HG02840 (cell line): Measurements from ENCODE around the gene GARIN5A.
"Not testable (repeated sequence)": the region's sequence is repeated elsewhere in the genome, so short reads cannot be mapped to it uniquely, and the experiment has no call there.

Source experiments
- ATAC-seq: cut with Tn5 transposase; IDR thresholded peaks from one replicate; pipeline ENCODE4 v1.9.1; 2021; ENCODE audit warnings: mild to moderate bottlenecking, moderate library complexity, moderate number of reproducible peaks; ENCODE audit not compliant: unreplicated experiment, low FRiP score

Gene GARIN5A

DNA sequence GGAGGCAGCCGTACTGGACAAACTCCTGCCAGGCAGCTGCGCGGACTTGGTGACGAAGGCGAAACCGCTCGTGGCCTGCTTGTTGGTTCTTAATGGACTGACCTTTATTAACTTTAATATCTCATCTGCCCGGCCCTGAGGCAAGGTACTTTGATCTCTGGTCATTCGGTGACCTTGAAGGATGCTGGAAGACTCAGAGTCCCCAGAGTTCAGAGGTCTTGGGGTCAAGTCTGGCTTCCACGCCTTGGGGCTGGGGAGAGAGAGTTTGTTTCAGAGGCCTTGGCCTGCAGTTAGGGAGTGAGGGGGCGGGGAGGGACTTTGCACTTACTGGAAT, 10.0 kb downstream of the GARIN5A start:
- no peak for ATAC-seq

DNA sequence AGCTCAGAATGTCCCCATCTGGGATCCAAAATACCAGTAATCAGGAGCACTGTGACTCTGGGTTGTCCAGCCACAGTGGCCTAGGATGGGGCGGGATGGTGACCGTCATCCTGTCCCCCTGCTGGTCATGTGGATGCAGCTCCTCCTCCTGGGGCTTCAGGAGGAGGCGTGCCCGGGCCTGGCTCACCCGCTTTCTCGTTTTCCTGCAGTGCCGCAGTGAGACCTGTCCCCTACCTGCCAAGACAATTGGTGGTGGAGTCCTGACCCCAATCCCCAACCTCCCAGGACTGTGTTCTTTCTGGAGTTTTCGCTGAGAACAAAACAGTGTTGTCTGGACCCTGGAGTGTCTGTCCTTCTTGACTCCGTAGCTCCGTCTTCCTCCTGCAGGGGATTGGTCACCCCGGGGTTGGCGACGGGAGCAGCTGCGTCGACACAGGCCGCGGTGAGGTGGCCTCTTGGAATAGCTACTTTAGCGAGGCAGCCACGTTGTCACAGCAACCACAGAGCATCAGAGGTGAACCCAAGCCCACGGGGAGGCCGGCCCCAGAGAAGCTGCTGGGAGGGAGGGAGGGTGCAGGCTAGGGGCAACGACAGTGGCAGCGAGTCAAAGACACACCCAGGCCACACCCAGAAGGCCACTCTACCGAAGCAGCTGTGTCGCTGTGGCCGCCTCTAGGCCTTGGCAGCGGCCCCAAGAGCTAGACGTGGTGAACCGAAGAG, 10.5 kb downstream of the GARIN5A start:
- no peak for ATAC-seq

DNA sequence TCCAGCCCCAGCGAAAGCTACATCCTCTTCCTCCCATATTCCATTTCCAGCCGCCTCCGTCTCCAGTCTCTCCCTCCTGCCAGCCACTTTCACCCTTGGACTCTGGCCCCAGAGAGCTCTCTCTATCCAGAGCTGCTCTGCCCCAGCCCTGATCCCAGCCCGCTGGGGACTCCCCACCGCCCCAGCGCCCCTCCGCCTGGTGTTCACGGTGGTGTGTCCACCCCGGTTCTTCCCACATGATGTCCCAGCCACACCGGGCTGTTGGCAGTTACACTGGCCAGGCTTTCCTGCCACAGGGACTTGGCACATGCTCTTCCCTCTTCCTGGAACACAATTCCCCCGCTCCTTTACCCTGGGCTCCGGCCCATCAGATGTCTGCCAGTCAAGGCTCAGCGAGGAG, 11.6 kb downstream of the GARIN5A start:
- no peak for ATAC-seq

DNA sequence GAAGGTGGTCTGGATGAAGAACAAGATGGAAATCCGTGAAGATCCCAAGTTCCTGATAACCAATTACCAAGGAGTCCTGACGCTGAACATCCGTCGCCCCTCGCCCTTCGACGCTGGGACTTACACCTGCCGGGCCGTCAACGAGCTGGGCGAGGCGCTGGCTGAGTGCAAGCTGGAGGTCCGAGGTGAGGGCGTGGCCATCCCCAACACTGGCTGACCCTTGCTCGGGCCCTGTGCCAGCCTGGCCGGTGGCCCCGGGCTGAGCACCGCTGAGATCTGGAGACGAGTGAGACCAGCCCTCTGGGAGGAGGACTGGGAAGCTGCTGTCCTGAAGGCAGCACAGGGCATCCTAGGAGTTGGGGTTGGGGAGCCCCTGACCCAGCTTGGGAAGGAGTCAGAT, 12.3 kb downstream of the GARIN5A start:
- ATAC-seq, result no peak

DNA sequence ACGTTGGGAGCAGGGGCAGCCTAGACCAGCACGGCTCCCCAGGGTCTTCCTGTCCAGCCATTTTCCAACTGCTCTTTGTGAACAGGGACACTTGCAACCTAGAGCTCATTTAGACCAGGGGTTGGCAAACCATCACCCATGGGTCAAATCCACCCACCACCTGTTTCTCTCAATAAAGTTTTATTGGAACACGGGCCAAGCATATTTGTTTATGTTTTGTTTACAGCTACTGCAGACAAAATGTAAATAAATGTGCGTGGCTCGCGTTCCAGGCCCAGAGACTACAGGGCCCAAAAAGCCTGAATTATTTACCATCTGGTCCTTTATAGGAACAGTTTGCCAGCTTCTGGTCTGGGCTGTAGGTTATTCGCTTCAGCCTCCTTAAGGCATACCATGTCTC, 13.7 kb downstream of the GARIN5A start:
- no peak for ATAC-seq

DNA sequence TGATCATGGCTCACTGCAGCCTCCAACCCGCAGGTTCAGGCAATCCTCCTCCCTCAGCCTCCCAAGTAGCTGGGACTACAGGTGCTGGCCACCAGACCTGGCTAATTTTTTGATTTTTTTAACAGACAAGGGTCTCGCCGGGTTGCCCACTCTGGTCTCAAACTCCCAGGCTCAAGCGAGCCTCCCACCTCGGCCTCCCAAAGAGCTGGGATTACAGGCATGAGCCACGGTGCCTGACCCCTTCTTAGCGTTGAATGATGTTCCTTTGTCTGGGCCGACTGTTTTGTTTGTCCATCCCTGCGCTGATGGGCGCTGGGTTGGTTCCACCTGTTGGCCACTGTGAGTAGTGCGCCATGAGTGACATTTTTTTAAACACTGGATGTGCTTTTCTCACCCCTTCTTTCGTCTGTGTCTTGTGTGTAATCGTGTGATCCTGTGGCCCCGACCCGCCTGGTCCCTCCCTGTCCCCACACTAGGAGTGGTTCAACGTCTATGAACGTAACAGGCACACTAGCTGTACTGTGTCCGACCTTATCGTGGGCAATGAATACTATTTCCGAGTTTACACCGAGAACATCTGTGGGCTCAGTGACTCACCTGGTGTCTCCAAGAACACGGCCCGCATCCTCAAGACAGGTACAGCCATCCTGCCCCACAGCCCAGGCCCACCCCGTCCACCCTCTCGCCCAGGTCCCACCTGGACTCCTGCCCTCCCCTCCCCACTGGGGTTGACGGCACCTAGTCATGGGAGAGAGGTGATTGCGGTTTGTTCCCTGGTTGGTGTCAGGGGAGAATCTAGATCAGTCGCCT, 15.4 kb downstream of the GARIN5A start:
- no peak for ATAC-seq

DNA sequence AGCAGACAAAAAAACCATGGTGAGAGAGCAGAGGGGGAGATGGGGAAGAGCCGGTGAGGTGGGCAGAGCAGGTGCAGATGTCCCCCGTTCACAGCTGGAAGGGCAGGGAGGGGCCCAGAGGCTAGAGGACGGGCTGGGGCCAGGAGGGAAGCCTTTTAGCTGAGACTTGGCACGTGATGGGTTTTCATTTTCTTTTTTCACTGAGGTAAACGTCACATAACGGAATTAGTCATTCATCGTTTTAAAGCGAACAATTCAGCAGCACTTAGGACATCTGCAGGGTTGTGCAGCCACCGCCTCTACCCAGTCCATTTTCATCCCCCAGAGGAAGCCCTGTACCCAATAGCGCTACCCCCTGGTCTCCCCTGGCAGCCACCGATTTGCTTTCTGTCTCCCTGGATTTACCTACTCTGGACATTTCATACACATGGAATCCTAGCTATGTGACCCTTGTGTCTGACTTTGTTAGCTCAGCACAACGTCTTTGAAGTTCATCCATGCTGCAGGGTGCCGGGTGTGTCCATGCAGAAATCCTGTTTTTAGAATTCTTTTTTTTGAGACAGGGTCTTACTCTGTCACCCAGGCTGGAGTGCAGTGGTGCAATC, 16.4 kb downstream of the GARIN5A start:
- no peak for ATAC-seq

DNA sequence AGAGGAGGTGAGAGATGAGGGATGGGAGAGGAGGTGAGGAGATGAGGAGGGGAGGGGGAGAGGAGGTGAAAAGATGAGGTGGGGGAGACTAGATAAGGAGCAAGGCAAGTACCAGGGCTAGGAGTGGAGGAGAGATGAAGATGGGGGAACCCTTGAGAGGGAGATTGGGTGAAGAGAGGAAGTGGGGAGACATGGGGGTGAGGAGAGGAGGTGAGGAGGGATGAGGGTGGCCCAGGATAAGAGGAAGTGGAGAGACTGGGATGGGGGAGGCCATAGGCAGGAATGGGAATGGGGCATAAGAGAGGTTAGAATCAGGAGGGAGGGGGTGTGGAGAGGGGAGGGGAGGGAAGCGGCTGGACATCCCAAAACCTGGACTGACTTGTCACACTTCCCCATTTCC, 17.0 kb downstream of the GARIN5A start:
- ATAC-seq, result no peak

DNA sequence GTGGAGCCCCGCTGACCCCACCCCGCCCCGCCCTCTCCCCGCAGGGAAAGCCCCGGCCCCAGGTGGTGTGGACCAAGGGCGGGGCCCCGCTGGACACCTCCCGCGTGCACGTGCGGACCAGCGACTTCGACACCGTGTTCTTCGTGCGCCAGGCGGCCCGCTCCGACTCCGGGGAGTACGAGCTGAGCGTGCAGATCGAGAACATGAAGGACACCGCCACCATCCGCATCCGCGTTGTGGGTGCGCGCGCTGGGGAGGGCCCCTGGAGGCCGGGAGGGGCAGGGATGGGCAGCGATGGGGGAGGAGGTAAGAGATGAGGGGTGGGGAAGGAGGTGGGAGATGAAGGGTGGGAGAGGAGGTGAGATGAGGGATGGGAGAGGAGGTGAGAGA, 17.6 kb downstream of the GARIN5A start:
- ATAC-seq, result no peak

DNA sequence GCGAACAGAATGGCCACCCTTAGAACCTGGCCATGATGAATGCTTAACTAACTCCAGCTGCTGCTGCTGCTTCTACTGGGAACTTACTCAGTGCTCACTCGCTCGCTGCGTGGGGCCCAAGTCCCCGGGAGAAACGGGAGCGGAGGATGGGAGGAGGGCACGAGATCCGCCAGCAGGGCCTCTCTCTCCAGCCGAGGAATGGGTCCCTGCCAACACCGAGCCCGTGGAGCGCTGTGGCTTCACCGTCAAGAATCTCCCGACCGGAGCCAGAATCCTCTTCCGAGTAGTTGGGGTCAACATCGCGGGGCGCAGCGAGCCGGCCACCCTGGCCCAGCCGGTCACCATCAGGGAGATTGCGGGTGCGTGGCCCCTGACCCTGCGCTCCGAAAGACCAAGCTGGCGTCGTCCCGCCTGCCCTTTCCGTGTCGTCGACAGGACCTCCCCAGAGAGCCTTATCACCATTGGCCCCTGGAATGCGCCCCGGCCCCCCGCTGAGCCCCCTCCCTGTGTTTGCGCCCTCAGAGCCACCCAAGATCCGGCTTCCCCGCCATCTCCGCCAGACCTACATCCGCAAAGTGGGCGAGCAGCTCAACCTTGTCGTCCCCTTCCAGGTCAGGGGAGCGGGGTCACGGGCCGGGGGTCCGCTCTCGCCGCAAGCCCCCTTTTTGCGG, 18.1 kb downstream of the GARIN5A start:
- ATAC-seq, result no peak

DNA sequence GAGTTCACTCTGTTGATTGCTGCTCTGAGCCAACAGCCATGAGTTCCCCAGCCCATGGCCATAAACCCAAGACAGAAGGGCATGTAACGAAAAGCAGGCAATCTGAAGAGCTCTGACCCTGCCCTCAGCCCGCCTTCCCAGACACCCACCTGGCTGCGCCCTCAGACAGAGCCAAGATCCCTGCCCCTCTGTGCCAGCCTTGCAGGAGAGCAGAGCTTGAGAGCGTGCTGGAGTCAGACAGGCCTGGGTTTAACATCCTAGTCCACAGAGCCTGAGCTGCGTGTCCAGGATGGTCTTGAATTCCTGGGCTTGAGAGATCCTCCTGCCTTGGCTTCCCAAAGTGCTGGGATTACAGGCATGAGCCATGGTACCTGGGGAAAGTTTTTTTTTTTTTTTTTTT, 19.3 kb downstream of the GARIN5A start:
- ATAC-seq, result no peak

DNA sequence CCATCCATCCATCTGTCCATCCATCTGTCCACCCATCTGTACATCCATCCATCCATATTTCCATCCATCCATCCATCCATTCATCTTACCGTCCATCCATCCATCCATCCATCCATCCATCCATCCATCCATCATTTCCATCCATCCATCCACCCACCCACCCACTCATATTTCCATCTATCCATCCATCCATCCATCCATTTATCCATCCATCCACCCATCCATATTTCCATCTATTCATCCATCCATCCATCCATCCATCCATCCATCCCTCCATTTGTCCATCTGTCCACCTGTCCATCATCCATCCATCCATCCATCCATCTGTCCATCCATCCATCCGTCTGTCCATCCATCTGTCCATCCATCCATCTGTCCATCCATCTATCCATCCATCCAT, 20.7 kb downstream of the GARIN5A start:
- no peak for ATAC-seq

DNA sequence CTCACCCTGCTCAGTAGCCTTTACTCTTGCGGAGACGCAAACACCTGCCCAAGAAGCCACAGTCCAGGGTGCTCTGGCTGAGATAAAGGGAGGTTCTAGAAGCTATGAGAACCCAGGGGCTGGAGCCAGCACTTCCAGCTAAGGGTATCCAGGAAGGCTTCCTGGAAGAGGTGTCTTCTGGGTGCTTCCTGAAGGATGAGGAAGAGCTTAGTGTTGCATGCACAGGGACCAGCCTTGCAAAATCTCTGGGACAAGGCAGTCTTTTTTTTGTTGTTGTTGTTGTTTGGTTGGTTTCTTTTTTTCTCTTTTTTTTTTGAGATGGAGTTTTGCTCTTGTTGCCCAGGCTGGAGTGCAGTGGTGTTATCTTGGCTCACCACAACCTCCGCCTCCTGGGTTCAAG, 23.4 kb downstream of the GARIN5A start:
- no peak for ATAC-seq

DNA sequence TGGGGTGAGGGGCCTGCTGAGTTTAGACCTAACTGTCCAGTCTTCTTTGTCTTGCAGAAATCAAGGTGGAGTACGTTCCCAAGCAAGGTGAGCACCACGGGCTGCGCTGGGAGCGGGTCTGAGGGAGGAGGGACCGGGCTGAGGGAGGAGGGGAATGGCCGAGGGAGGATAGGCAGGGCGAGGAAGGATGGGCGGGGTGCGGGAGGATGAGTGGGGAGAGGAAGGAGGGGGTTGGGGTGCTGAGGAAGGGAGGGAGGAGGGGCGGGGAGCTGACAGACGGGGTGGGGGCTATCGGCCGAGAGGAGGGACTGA, 25.5 kb downstream of the GARIN5A start:
- no peak for ATAC-seq

DNA sequence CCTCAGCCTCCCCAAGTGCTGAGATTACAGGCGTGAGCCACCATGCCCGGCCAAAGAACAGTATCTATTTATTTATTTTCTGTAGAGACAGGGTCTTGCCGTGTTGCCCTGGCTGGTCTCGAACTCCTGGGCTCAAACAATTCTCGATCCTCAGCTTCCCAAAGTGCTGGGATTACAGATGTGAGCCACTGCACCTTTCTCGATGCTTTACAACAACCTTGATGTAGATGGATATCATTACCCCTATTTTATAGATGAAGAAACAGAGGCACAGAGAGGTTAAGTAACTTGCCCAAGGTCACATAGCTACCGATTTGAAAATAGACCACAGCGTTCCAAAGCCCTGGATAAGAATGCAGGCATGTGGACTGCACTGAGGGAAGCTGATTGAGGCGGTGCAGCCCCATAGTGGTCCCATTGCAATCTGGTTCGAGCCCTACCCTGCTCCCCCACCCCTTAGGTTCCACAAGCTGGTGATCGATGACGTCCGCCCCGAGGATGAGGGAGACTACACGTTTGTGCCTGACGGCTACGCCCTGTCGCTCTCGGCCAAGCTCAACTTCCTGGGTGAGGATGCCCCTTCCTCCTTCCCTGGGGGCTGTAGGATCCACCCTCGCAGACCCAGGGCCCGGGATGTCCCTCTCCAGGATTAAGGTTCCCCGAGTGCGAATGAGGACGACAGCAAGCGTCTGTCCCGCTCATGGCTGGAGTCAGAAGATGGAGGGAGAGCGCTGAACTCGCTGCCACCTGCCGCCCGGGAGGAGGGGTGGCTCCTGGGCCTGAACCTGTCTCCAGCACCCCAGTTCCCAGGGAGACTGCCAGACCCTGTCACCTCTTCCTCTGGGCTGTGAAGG, 26.1 kb downstream of the GARIN5A start:
- no peak for ATAC-seq

DNA sequence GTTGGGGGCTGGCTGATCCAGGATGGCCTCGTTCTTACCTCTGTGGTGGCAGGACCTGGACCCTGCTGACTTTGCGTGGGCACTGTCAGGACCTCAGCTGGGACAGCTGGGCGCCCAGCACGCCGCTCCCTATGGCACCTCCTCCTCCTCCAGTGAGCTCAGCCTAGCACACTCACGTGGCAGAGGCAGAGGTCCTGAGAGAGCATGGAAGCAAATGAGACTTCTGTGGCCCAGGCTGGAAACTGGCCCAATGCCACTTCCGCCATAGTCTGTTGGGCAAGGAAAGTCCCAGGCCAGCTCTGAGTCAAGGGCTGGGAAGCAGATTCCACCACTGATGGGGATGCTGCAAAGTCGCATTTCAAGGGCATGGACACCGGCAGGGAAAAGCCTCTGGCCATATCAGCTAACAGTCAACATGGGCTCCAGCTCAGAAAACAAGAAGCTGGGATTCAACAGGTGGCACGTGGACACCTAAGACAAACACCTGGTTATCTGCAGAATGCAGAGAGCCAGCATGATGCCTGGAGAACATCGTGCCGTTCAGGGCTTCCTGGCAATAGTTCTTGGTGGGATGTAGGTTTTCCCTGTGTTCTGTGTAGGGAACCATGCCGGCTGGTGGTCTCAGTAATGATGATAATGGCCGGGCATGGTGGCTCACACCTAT, 27.3 kb downstream of the GARIN5A start:
- no peak for ATAC-seq

DNA sequence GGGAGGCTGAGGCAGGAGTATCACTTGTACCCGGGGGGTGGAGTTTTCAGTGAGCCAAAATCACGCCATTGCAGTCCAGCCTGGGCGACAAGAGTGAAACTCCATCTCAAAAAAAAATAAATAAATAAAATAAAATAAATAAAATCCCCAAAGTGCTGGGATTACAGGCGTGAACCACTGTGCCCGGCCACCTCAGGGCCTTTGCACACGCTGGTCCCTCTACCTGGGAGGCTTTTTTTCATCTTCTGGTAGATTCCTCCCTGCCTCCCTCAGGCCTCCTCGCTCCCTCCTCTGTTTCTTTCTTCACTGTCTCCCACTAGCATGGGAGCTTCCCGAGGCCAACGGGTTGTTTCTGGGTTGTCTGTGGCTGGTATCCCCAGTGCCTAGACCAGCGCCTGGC, 28.9 kb downstream of the GARIN5A start:
- no peak for ATAC-seq

DNA sequence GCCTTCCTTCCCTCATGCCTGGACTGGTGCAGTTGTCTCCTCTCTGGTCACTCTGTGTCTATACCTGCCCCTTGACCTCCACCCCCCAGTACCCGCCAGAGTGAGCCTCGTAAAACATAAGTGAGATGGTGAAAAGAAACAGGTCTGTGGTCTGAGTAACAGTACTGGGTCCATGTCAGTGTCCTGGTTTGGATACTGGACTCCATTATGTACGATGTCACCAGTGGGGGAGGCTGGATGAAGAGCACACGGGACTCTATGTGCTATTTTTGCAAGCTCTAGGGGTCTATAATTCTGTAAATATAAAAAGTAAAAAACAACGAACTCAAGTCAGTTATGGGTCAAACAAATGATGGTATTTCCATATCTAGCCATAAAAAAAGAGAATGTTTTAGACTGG, 29.6 kb downstream of the GARIN5A start:
- no peak for ATAC-seq

DNA sequence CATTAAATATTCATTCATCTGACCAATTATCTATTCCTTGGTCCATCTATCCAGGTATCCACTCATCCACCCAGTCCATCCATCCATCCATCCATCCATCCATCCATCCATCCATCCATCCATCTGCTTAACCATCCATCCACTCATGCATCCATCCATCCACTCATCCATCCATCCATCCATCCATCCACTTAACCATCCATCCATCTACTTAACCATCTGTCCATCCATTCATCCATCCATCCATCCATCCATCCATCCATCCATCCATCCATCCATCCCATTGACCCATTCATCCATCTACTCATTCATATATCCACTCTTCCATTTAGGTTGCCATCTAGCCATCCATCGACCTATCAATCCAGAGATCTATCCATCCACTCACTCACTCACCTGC, 32.6 kb downstream of the GARIN5A start:
- ATAC-seq, result no peak

DNA sequence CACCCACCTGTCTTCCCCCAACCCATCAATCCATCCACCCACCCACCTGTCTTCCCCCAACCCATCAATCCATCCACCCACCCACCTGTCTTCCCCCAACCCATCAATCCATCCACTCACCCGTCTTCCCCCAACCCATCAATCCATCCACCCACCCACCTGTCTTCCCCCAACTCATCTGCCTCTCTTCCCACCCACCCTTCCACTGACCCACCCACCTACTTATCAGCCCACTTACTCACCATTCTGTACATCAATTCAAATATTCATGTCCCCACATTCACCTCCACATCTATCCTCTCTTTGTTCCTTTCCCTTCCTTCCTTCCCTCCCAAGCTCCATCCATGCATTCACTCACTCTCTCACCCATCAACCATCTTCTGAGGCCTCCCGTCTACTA, 37.5 kb downstream of the GARIN5A start:
- not testable (repeated sequence) for ATAC-seq
